Effector memory CD4-positive, alpha-beta T cell (primary cell): ENCODE results near the gene METTL13.

Experiments
- DNase-seq, 3 donors: peaks; one replicate each; pipeline ENCODE4 v3.0.0-alpha.2; 2020
- H3K27ac ChIP-seq: 2 replicates; pipeline ENCODE4 v1.7.0; 2013; ENCODE audit warnings: mild to moderate bottlenecking, low read length, moderate library complexity; ENCODE audit not compliant: insufficient read depth, poor library complexity, severe bottlenecking
- H3K27me3 ChIP-seq: replicated peaks from 2 replicates; pipeline ENCODE4 v1.7.0; 2013; ENCODE audit warnings: mild to moderate bottlenecking, low read length; ENCODE audit not compliant: insufficient read depth, control insufficient read depth, poor library complexity, severe bottlenecking
- H3K36me3 ChIP-seq: 2 replicates; pipeline ENCODE4 v1.7.0; 2013; ENCODE audit warnings: mild to moderate bottlenecking, low read length, moderate library complexity; ENCODE audit not compliant: control insufficient read depth, insufficient read depth
- H3K4me1 ChIP-seq: 2 replicates; pipeline ENCODE4 v1.7.0; 2013; ENCODE audit warnings: low read length, mild to moderate bottlenecking; ENCODE audit not compliant: control insufficient read depth, insufficient read depth, poor library complexity, severe bottlenecking
- H3K4me3 ChIP-seq: 2 replicates; pipeline ENCODE4 v1.7.0; 2013; ENCODE audit warnings: low read length, low read depth, mild to moderate bottlenecking; ENCODE audit not compliant: insufficient read depth, poor library complexity, severe bottlenecking
- H3K9me3 ChIP-seq: 2 replicates; pipeline ENCODE4 v1.7.0; 2013; ENCODE audit warnings: mild to moderate bottlenecking, low read length, moderate library complexity; ENCODE audit not compliant: control insufficient read depth
- total RNA-seq, 3 donors: gene quantifications; one replicate each; lab custom pipeline; 2026; lab: John Stamatoyannopoulos, UW

Gene METTL13
- 10.0 to 17.0 (median 10.2) reads per million in 3 donors for total RNA-seq

- Histone ChIP-seq H3K36me3 (peaks cover 10% of the 10 kb centered on the region), H3K4me1 (peaks cover 17% of the 10 kb centered on the region), H3K27ac (peak within 1 kb of the TSS; percentile 65), H3K9me3 (no peaks in the 10 kb centered on the region), H3K27me3 (no peaks in the 10 kb centered on the region), H3K4me3 (peak within 1 kb of the TSS; percentile 64)
- DNase-seq: peak; percentile 95 to 99 (median 98)
Observed at GRCh38 chr1:171781176-171781875, at the start of gene METTL13. Gene METTL13, plus strand, starts transcription at chr1:171781660. Its CDS starts 308 bp downstream, at chr1:171781968.

- Histone ChIP-seq H3K9me3 (no peaks in the 10 kb centered on the region), H3K4me3 (no peak overlapping the region), H3K27ac (no peak overlapping the region), H3K4me1 (peaks cover 11% of the 10 kb centered on the region), H3K36me3 (peaks cover 20% of the 10 kb centered on the region), H3K27me3 (no peaks in the 10 kb centered on the region)
- no peak for DNase-seq
Observed at GRCh38 chr1:171736196-171736595, 45.3 kb upstream of the METTL13 start.

- no peak overlapping the region for H3K27ac ChIP-seq
- H3K4me1 ChIP-seq: peaks cover 20% of the 10 kb centered on the region
- no peak overlapping the region for H3K4me3 ChIP-seq
- H3K27me3 ChIP-seq: no peaks in the 10 kb centered on the region
- DNase-seq: no peak
- no peaks in the 10 kb centered on the region for H3K9me3 ChIP-seq
- peaks cover 15% of the 10 kb centered on the region for H3K36me3 ChIP-seq
Observed at GRCh38 chr1:171738911-171739310, 42.5 kb upstream of the METTL13 start.

- peak overlapping the region; percentile 39 for H3K27ac ChIP-seq
- H3K9me3 ChIP-seq: no peaks in the 10 kb centered on the region
- no peak overlapping the region for H3K4me3 ChIP-seq
- DNase-seq: no peak
- H3K36me3 ChIP-seq: peaks cover 14% of the 10 kb centered on the region
- H3K27me3 ChIP-seq: no peaks in the 10 kb centered on the region
- H3K4me1 ChIP-seq: peaks cover 20% of the 10 kb centered on the region
Observed at GRCh38 chr1:171739656-171740055, 41.8 kb upstream of the METTL13 start.

GRCh38 chr1:171740356-171740863 is 41.0 kb upstream of the METTL13 start:
- peaks cover 16% of the 10 kb centered on the region for H3K4me1 ChIP-seq
- no peaks in the 10 kb centered on the region for H3K27me3 ChIP-seq
- DNase-seq: no peak
- peak overlapping the region; percentile 91 for H3K4me3 ChIP-seq
- peak overlapping the region; percentile 96 for H3K27ac ChIP-seq
- H3K9me3 ChIP-seq: no peaks in the 10 kb centered on the region
- peaks cover 12% of the 10 kb centered on the region for H3K36me3 ChIP-seq

- Histone ChIP-seq H3K4me1 (peaks cover 15% of the 10 kb centered on the region), H3K4me3 (peak overlapping the region; percentile 91), H3K9me3 (no peaks in the 10 kb centered on the region), H3K36me3 (peaks cover 8% of the 10 kb centered on the region), H3K27me3 (no peaks in the 10 kb centered on the region), H3K27ac (peak overlapping the region; percentile 96)
- peak in 2 of 3 donors; percentile 4 to 25 for DNase-seq
Observed at GRCh38 chr1:171740987-171741871, 40.2 kb upstream of the METTL13 start.

- DNase-seq: peak; percentile 69 to 77 (median 76)
- Histone ChIP-seq H3K27me3 (no peaks in the 10 kb centered on the region), H3K4me1 (peaks cover 15% of the 10 kb centered on the region), H3K36me3 (peaks cover under 1% of the 10 kb centered on the region), H3K27ac (peak within 1 kb of the TSS; percentile 96), H3K4me3 (peak within 1 kb of the TSS; percentile 91), H3K9me3 (no peaks in the 10 kb centered on the region)
Observed at GRCh38 chr1:171741872-171742576, 39.4 kb upstream of the METTL13 start, which contains the start of gene VAMP4. Gene VAMP4, minus strand, starts transcription at chr1:171742065. Its CDS starts 3,651 bp downstream, at chr1:171738414.

GRCh38 chr1:171742577-171742922 is 38.9 kb upstream of the METTL13 start:
- peak in 1 of 3 donors; percentile 12 for DNase-seq
- H3K36me3 ChIP-seq: no peaks in the 10 kb centered on the region
- H3K9me3 ChIP-seq: no peaks in the 10 kb centered on the region
- H3K4me3 ChIP-seq: peak overlapping the region; percentile 91
- peaks cover 15% of the 10 kb centered on the region for H3K4me1 ChIP-seq
- H3K27me3 ChIP-seq: no peaks in the 10 kb centered on the region
- peak overlapping the region; percentile 96 for H3K27ac ChIP-seq

- Histone ChIP-seq H3K27ac (peak overlapping the region; percentile 96), H3K9me3 (no peaks in the 10 kb centered on the region), H3K36me3 (no peaks in the 10 kb centered on the region), H3K27me3 (no peaks in the 10 kb centered on the region), H3K4me3 (peak overlapping the region; percentile 91), H3K4me1 (peaks cover 15% of the 10 kb centered on the region)
- no peak for DNase-seq
Observed at GRCh38 chr1:171743081-171743870, 38.2 kb upstream of the METTL13 start.
